ENCODE data around the gene MUC6. TPM values are rescaled to one million over a fixed set of nuclear protein-coding genes. Genes with fewer than 3 reads are reported as not detected.

The MUC6 gene, protein sequence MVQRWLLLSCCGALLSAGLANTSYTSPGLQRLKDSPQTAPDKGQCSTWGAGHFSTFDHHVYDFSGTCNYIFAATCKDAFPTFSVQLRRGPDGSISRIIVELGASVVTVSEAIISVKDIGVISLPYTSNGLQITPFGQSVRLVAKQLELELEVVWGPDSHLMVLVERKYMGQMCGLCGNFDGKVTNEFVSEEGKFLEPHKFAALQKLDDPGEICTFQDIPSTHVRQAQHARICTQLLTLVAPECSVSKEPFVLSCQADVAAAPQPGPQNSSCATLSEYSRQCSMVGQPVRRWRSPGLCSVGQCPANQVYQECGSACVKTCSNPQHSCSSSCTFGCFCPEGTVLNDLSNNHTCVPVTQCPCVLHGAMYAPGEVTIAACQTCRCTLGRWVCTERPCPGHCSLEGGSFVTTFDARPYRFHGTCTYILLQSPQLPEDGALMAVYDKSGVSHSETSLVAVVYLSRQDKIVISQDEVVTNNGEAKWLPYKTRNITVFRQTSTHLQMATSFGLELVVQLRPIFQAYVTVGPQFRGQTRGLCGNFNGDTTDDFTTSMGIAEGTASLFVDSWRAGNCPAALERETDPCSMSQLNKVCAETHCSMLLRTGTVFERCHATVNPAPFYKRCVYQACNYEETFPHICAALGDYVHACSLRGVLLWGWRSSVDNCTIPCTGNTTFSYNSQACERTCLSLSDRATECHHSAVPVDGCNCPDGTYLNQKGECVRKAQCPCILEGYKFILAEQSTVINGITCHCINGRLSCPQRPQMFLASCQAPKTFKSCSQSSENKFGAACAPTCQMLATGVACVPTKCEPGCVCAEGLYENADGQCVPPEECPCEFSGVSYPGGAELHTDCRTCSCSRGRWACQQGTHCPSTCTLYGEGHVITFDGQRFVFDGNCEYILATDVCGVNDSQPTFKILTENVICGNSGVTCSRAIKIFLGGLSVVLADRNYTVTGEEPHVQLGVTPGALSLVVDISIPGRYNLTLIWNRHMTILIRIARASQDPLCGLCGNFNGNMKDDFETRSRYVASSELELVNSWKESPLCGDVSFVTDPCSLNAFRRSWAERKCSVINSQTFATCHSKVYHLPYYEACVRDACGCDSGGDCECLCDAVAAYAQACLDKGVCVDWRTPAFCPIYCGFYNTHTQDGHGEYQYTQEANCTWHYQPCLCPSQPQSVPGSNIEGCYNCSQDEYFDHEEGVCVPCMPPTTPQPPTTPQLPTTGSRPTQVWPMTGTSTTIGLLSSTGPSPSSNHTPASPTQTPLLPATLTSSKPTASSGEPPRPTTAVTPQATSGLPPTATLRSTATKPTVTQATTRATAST (N-terminal part only)
- not detected for total RNA-seq

DNA sequence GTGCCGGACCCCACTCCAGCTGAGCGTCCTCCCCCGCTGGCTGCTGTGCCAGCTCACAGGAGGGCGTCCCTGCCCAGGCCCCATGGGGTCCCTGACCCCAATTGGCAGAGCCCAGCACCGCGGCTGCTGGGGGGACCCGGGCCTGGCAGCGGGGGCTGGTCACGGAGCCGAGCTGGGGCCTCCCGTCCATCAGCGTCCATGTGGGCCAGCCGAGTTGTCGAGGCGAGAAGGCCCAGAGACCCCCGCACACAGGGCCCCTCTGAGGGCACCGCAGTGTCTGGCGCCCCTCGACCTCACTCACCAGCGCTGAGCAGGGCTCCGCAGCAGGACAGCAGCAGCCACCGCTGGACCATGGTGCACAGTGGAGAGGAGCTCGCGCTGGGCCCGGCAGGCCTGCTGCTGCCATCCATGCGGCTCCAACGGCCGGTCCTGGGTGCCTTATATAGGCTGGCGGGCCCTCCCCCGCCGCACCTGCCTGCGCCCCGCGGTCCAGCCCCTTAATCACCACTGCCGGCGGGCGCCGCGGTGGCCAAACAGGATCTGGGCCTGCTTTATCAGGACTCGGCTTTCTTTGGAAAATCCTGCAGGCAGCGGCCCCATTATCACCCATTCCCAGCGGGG lies at the start of gene MUC6:
Gene MUC6 (minus strand): TSS at position 416 of the 621 bp plus-strand sequence. CDS start 63 bp downstream, at position 353.
- no peak for DNase-seq (ENCODE audit: low spot score in 2 of 2)
- no peak for FAIRE-seq

DNA sequence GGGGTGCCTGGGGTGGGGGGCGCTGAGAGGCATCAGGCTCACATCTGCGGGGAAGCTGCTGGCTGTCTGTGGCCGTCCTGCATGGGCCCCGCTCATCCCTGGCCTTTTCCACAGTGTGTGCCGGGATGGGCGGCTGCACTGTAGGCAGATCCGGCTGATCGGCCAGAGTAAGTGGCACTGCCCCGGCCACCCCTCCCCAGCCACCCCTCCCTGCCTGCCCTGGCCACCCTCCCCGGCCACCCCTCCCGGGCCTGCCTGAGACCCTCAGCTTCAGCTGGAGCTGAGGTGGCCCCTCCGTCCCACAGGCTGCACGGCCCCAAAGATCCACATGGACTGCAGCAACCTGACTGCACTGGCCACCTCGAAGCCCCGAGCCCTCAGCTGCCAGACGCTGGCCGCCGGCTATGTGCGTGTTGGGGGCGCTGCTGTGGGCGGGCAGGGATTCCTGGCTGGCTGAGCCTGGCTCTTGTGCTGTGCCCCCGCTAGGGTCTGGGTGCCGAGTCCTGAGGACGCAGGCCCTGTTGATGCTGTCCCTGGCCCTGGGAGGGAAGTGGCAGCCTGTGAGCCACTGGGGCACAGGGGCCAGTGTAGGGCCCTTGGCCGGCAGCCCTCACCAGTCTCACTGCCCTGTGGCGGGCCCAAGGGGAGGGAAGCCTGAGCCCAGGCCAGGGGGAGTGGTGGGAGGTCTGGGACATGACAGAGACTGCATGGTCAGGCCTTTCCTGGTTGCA lies 49.1 kb upstream of the MUC6 start:
- FAIRE-seq, result no peak
- no peak for DNase-seq (ENCODE audit: low spot score in 2 of 2)

- DNase-seq (ENCODE audit: low spot score in 2 of 2) (no peak), FAIRE-seq (no peak)
Measured at GRCh38 chr11:1084561-1085439, 48.3 kb upstream of the MUC6 start.

DNA sequence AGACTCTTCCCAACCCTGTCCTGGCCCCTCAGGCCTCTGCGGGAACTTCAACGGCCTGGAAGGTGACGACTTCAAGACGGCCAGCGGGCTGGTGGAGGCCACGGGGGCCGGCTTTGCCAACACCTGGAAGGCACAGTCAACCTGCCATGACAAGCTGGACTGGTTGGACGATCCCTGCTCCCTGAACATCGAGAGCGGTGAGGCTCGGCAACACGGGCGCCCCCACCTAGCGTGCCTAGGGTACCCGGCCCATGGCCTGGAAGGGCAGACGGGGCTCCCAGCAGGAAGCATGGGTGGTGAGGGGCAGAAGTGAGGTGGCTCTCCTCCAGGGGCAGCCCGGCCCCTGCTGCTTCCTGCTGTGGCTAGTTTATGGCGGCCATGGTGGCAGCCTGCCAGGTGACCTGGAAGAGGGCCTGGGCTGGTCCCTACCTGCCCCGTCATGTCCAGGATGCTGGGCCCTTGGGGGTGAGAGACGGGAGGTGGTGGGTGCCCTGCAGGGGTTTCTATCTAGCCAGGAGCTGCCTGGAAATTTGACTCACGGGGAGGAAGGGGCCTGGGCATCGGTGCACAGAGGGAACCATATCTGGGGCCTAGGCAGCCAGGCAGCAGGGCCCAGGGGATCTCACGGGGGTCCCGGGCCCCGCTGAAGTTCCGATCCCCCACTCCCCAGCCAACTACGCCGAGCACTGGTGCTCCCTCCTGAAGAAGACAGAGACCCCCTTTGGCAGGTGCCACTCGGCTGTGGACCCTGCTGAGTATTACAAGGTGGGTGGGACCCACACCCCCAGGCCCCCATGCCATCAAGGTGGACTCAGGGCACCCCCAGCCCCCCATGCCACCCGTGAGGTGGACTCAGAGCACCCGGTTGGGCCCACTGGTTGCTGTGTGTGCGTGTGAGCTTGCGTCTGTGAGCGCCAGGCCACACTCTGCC lies 47.4 kb upstream of the MUC6 start:
- FAIRE-seq (no peak), DNase-seq (ENCODE audit: low spot score in 2 of 2) (no peak)

- DNase-seq (ENCODE audit: low spot score in 2 of 2) (no peak), FAIRE-seq (no peak)
Measured at GRCh38 chr11:1082728-1083620, 46.5 kb upstream of the MUC6 start.

DNA sequence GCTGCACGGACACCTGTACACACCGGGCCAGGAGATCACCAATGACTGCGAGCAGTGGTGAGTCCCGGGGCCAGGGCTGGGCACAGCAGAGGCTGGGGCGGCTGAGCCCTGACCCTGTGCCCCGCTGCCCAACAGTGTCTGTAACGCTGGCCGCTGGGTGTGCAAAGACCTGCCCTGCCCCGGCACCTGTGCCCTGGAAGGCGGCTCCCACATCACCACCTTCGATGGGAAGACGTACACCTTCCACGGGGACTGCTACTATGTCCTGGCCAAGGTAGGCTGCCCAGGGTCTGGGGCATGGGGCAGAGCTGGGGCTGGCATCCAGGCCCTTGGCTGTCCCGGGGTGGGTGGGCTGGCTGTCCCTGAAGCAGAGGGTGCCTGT lies 45.8 kb upstream of the MUC6 start:
- DNase-seq (ENCODE audit: low spot score in 2 of 2) (no peak), FAIRE-seq (no peak)

DNA sequence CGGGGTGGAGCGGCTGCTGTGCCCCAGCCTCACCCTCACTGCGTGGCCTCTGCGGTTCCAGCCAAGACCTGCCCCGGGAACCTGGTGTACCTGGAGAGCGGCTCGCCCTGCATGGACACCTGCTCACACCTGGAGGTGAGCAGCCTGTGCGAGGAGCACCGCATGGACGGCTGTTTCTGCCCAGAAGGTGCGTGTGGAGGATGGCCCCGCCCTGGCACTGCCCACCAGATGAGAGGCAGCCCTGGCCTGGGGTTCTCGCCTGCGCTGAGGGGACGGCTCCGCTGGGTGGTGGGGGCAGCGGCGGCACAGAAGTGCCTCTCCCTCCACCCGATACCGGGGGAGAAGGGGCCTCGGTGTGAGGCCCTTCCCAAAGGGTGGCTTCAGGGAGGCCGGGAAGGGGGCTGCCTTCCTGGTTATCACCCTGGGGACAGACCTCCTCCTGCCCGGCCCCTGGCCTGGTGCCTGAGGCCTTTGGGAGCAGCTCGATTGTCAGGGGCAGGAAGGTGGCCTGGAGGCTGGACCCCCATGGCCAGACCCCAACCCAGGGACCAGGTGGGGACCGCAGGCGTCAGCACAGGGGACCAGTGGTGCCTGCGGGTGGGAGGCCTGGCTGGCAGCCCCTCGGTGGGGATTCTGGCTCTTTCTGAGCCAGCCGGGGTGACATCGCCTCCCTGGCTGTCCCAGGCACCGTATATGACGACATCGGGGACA lies 45.2 kb upstream of the MUC6 start:
- DNase-seq (ENCODE audit: low spot score in 2 of 2) (no peak), FAIRE-seq (no peak)

DNA sequence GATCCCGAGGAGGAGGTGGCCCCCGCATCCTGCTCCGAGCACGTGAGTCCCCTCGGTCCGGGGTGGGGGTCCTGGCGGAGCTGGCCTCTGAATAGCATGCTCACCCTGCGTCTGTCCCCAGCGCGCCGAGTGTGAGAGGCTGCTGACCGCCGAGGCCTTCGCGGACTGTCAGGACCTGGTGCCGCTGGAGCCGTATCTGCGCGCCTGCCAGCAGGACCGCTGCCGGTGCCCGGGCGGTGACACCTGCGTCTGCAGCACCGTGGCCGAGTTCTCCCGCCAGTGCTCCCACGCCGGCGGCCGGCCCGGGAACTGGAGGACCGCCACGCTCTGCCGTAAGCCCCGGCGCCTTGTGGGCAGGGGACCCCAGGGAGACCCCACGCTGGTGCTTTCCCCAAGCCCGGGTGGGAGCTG lies 41.7 kb upstream of the MUC6 start:
- DNase-seq (ENCODE audit: low spot score in 2 of 2) (no peak), FAIRE-seq (no peak)

GRCh38 chr11:1077417-1078119 lies 41.0 kb upstream of the MUC6 start:
- DNase-seq (ENCODE audit: low spot score in 2 of 2), result no peak
- FAIRE-seq, result no peak

DNA sequence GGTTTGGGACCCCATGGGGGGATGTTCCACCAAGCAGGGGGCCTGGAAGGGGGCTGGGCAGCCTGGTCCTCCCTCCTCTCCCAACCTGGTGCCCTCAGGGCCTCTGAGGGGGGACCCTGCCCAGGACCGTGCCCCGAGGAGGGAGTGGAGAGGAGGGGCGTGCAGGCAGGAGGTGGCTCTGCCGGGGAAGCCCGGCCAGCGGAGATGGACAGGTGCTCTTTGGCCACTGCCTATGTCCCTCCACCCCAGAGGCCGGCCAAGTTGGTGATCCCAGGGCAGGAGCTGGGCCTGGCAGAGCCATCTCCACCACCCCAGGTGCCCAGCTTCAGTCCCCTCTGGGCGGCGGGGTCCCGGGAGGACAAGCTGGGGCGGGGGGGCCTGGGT lies 40.5 kb upstream of the MUC6 start:
- no peak for DNase-seq (ENCODE audit: low spot score in 2 of 2)
- no peak for FAIRE-seq

DNA sequence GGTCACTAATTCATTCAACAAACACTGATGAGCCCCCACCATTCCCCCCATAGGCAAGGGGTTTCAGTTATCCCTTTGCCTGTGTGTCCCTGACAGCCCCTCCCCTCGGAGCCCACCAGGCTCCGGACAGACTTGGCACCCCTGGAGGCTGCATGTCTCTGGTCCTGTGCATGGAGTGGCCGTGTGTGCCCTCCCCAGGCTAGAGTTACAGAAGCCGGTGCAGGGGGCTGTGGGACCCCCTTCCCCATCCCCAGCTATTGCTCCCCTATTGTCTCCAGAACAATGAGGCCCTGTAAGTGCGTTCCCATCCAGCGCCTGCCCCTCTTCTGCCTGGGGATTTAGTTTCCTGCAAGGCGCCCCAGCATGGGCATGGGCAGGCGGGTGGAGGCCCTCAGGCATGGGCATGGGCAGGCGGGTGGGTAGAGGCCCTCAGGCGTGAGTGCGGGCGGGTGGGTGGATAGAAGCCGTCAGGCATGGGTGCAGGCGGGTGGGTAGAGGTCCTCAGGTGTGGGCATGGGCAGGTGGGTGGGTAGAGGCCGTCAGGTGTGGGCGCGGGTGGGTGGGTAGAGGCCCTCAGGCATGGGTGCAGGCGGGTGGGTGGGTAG lies 39.6 kb upstream of the MUC6 start:
- FAIRE-seq (no peak), DNase-seq (ENCODE audit: low spot score in 2 of 2) (no peak)

- DNase-seq (ENCODE audit: low spot score in 2 of 2), result no peak
- FAIRE-seq, result no peak
Measured at GRCh38 chr11:1075341-1075911, 38.9 kb upstream of the MUC6 start.

DNA sequence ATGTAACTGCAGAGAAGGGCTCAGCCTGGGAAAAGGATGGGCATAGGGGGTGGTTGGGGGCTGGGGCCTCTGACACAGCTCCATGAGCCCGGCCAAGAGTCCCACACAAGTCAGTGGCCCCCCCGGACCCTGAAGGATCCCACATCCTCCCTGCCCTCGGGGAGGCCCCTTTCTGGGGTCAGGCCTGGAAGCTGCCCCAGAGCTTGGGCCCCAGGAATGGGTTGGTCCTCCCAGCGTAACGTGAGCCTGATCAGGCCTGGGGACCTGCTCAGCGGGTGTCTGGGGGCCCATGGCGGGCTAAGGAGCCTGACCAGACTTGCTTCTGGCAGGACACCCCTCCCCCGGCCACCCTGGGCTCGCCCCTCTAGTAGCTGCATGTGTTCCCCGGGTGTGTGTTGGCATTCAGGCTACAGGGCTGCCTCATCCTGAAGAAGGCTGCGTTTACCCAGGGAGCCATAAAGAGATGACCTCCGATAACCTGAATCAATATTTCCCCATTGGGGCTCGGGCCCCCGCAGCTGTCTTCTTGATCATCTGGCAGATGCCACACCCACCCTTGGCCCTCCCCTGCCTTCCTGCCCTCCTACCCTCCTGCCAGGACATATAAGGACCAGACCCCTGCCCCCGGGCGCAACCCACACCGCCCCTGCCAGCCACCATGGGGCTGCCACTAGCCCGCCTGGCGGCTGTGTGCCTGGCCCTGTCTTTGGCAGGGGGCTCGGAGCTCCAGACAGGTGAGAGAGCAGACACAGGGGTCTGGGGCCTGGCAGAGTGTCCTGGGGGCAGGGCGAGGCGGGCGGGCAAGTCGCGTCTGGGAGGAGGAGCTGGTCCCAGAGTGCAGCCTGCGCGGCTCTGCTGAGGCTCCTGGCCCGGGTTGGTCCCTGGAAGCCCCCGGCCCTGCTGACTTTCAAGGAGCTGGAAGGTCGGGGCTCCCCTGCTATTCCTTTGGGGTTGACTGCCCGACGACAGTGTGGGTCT lies 38.0 kb upstream of the MUC6 start, which contains the start of gene MUC2:
Gene MUC2 (plus strand): TSS at position 631 of the 978 bp plus-strand sequence.
- DNase-seq (ENCODE audit: low spot score in 2 of 2), result no peak
- FAIRE-seq, result no peak
